IMR-90 (cell line): ENCODE data around the gene PKD1. TPM values are rescaled to one million over a fixed set of nuclear protein-coding genes. Genes with fewer than 3 reads are reported as not detected.

Experiments used
- ATAC-seq: fragments of 200-7000 bp; cut with Tn5 transposase; 2 replicates; pipeline ENCODE4 v1.9.1; 2020; ENCODE audit warnings: low read depth, mild to moderate bottlenecking, moderate library complexity
- BruUV-seq: library from RNA; stranded (reverse); fragments of 400-500 nt; replicated peaks from 2 replicates; lab custom pipeline; 2021; lab: Mats Ljungman, UMichigan
- CTCF ChIA-PET: fragments of 300-600 bp; formaldehyde crosslinking; extraction: SDS; loops from one replicate; lab custom pipeline; 2021; ENCODE audit warnings: antibody characterized with exemption; lab: Yijun Ruan, JAX
- POLR2A ChIA-PET: fragments of 300-600 bp; sonication (Branson Sonifier 250); formaldehyde crosslinking; loops from one replicate; lab custom pipeline; 2022; ENCODE audit warnings: antibody characterized with exemption; ENCODE audit not compliant: unreplicated experiment; lab: Charles Lee
- DNase-seq: peaks from one replicate; pipeline ENCODE4 v3.0.0; 2013
- H2AFZ ChIP-seq: replicated peaks from 2 replicates; pipeline ENCODE3; 2013; ENCODE audit warnings: low read length, mild to moderate bottlenecking; ENCODE audit not compliant: poor library complexity
- H2AK5ac ChIP-seq: 2 replicates; pipeline ENCODE4 v1.6.1; 2013; ENCODE audit warnings: low read depth, low read length, inconsistent platforms
- H2AK9ac ChIP-seq: replicated peaks from 2 replicates; pipeline ENCODE3; 2013; ENCODE audit warnings: mild to moderate bottlenecking, low read depth, low read length, moderate library complexity; ENCODE audit not compliant: poor library complexity
- H2BK120ac ChIP-seq: 2 replicates; pipeline ENCODE4 v1.6.1; 2013; ENCODE audit warnings: low read depth, low read length, inconsistent platforms
- H2BK15ac ChIP-seq: 3 replicates; pipeline ENCODE4 v1.6.1; 2013; ENCODE audit warnings: low read depth, low read length, inconsistent platforms
- H2BK20ac ChIP-seq: 2 replicates; pipeline ENCODE4 v1.6.1; 2013; ENCODE audit warnings: low read depth, mild to moderate bottlenecking, inconsistent platforms, low read length, moderate library complexity
- H2BK5ac ChIP-seq: 2 replicates; pipeline ENCODE4 v1.6.1; 2013; ENCODE audit warnings: mild to moderate bottlenecking, low read depth, low read length, inconsistent platforms; ENCODE audit not compliant: poor library complexity, severe bottlenecking
- H3K14ac ChIP-seq: replicated peaks from 2 replicates; pipeline ENCODE4 v1.6.1; 2013; ENCODE audit warnings: low read depth, low read length, inconsistent platforms
- H3K18ac ChIP-seq: 2 replicates; pipeline ENCODE4 v1.6.1; 2013; ENCODE audit warnings: low read depth, low read length, control low read depth
- H3K23ac ChIP-seq: 2 replicates; pipeline ENCODE4 v1.6.1; 2013; ENCODE audit warnings: low read depth, low read length, inconsistent platforms
- H3K27ac ChIP-seq: 2 replicates; pipeline ENCODE4 v1.5.1; 2013; ENCODE audit warnings: mild to moderate bottlenecking, control low read depth, low read length; ENCODE audit not compliant: insufficient read depth
- H3K27me3 ChIP-seq: 2 replicates; pipeline ENCODE4 v1.6.1; 2013; ENCODE audit warnings: low read length; ENCODE audit not compliant: control insufficient read depth, insufficient read depth
- H3K36me3 ChIP-seq: 2 replicates; pipeline ENCODE4 v1.6.1; 2013; ENCODE audit warnings: low read length, mixed read lengths; ENCODE audit not compliant: control insufficient read depth, insufficient read depth
- H3K4ac ChIP-seq: 2 replicates; pipeline ENCODE4 v1.6.1; 2013; ENCODE audit warnings: low read depth, low read length, inconsistent platforms
- H3K4me1 ChIP-seq: 2 replicates; pipeline ENCODE4 v1.6.1; 2013; ENCODE audit warnings: low read length, mixed read lengths; ENCODE audit not compliant: control insufficient read depth, insufficient read depth
- H3K4me2 ChIP-seq: 2 replicates; pipeline ENCODE4 v1.6.1; 2013; ENCODE audit warnings: low read depth, mild to moderate bottlenecking, control low read depth, low read length, moderate library complexity
- H3K4me3 ChIP-seq: 2 replicates; pipeline ENCODE4 v1.5.1; 2013; ENCODE audit warnings: low read depth, mild to moderate bottlenecking, control low read depth, low read length, moderate library complexity; ENCODE audit not compliant: insufficient read depth
- H3K56ac ChIP-seq: 2 replicates; pipeline ENCODE4 v1.6.1; 2013; ENCODE audit warnings: low read length, inconsistent platforms; ENCODE audit not compliant: insufficient read depth; ENCODE audit errors: extremely low read depth
- H3K79me1 ChIP-seq, 2 experiments: 2 replicates each; pipeline ENCODE4 v1.6.1; 2013; ENCODE audit warnings: low read length in 2 of 2, inconsistent platforms in 1 of 2, low read depth in 1 of 2
- H3K9ac ChIP-seq: 2 replicates; pipeline ENCODE4 v1.6.1; 2013; ENCODE audit warnings: low read depth, low read length, control low read depth
- H3K9me1 ChIP-seq: 2 replicates; pipeline ENCODE4 v1.6.1; 2013; ENCODE audit warnings: low read length, inconsistent platforms; ENCODE audit not compliant: insufficient read depth
- H3K9me3 ChIP-seq: 2 replicates; pipeline ENCODE4 v1.6.1; 2013; ENCODE audit warnings: low read length; ENCODE audit not compliant: control insufficient read depth, insufficient read depth
- H4K20me1 ChIP-seq: 2 replicates; pipeline ENCODE4 v1.6.1; 2013; ENCODE audit warnings: low read length, inconsistent platforms; ENCODE audit not compliant: insufficient read depth
- H4K5ac ChIP-seq: 2 replicates; pipeline ENCODE4 v1.6.1; 2013; ENCODE audit warnings: mild to moderate bottlenecking, low read depth, low read length, control low read depth
- H4K8ac ChIP-seq, 2 experiments: 2 replicates each; pipeline ENCODE4 v1.6.1; 2013; ENCODE audit warnings: low read depth in 2 of 2, low read length in 2 of 2, control low read depth in 1 of 2, inconsistent platforms in 1 of 2
- H4K91ac ChIP-seq: 2 replicates; pipeline ENCODE4 v1.6.1; 2013; ENCODE audit warnings: low read depth, low read length, inconsistent platforms; ENCODE audit not compliant: insufficient read depth
- BHLHE40 ChIP-seq: fragments of 150-350 bp; IDR thresholded peaks from 2 replicates; pipeline ENCODE4 v1.6.1; 2016; ENCODE audit warnings: mild to moderate bottlenecking, low read depth, low read length
- CEBPB ChIP-seq: IDR thresholded peaks from 2 replicates; pipeline ENCODE4 v1.6.1; 2012; ENCODE audit warnings: low read depth, low read length, improper control_type of control experiment
- CHD1 ChIP-seq: IDR thresholded peaks from 2 replicates; pipeline ENCODE4 v1.6.1; 2012; ENCODE audit warnings: low read depth, low read length, improper control_type of control experiment
- FOS ChIP-seq: fragments of 150-350 bp; IDR thresholded peaks from 2 replicates; pipeline ENCODE4 v1.6.1; 2016; ENCODE audit warnings: low read depth, low read length
- MAFK ChIP-seq: IDR thresholded peaks from 2 replicates; pipeline ENCODE4 v1.6.1; 2012; ENCODE audit warnings: low read depth, low read length, improper control_type of control experiment
- MAZ ChIP-seq: IDR thresholded peaks from 2 replicates; pipeline ENCODE4 v1.6.1; 2012; ENCODE audit warnings: low read depth, mild to moderate bottlenecking, low read length, improper control_type of control experiment, moderate library complexity, borderline replicate concordance
- MXI1 ChIP-seq: IDR thresholded peaks from 2 replicates; pipeline ENCODE4 v1.6.1; 2012; ENCODE audit warnings: low read depth, mild to moderate bottlenecking, low read length, moderate library complexity, borderline replicate concordance
- NFE2L2 ChIP-seq: fragments of 150-350 bp; IDR thresholded peaks from 2 replicates; pipeline ENCODE4 v1.6.1; 2016; ENCODE audit warnings: low read depth, mild to moderate bottlenecking, low read length
- POLR2A ChIP-seq: IDR thresholded peaks from 2 replicates; pipeline ENCODE4 v1.6.1; 2012; ENCODE audit warnings: mild to moderate bottlenecking, low read depth, low read length
- RAD21 ChIP-seq: IDR thresholded peaks from 2 replicates; pipeline ENCODE4 v1.6.1; 2012; ENCODE audit warnings: low read length, improper control_type of control experiment
- RCOR1 ChIP-seq: IDR thresholded peaks from 2 replicates; pipeline ENCODE4 v1.6.1; 2012; ENCODE audit warnings: mild to moderate bottlenecking, low read length, improper control_type of control experiment; ENCODE audit not compliant: insufficient replicate concordance
- RFX5 ChIP-seq: IDR thresholded peaks from 2 replicates; pipeline ENCODE4 v1.8.0; 2012; ENCODE audit warnings: low read depth, mild to moderate bottlenecking, low read length, moderate library complexity
- SMC3 ChIP-seq: fragments of 150-350 bp; IDR thresholded peaks from 2 replicates; pipeline ENCODE4 v1.6.1; 2016; ENCODE audit warnings: low read depth, mild to moderate bottlenecking, antibody characterized with exemption, low read length, moderate library complexity
- WGBS, 2 experiments: methylation state at CpG; one replicate each; pipeline versions ENCODE4 v1.1.5 to v1.1.7; 2013; ENCODE audit warnings: missing lambda C conversion rate in 2 of 2; ENCODE audit not compliant: insufficient read length in 1 of 2; ENCODE audit errors: extremely low coverage in 2 of 2; 5-methylcytosine and 5-hydroxymethylcytosine counted together
- dilution Hi-C: fragments of 300-500 bp; cut with HindIII; formaldehyde crosslinking; loops from one replicate; pipeline ENCODE4 v1.14.3; 2018; ENCODE audit warnings: low sequenced_read_pairs; ENCODE audit not compliant: unreplicated experiment
- in situ Hi-C: fragments of 300-500 bp; cut with MboI; formaldehyde crosslinking; loops from 3 replicates; pipeline ENCODE4 v1.14.3; 2019; ENCODE audit warnings: low sequenced_read_pairs, inconsistent platforms, mixed read lengths
- intact Hi-C: fragments of 100-400 bp; cut with micrococcal nuclease; formaldehyde crosslinking; loops from 2 replicates; pipeline ENCODE4 v1.10.0; 2022
- polyA plus RNA-seq, 3 experiments: library from polyadenylated mRNA; depleted of rRNA; stranded (reverse); fragments of >200 nt; gene quantifications; 2 replicates each; pipeline ENCODE4 v1.2.3, GENCODE V29; 2012; ENCODE audit warnings: low replicate concordance in 1 of 3
- total RNA-seq: library from RNA; depleted of rRNA; stranded (reverse); fragments of >200 nt; gene quantifications from 2 replicates; pipeline ENCODE4 v1.2.3, GENCODE V29; 2012
- TF ChIP-seq, protein P1 (sequence below): fragments of 150-350 bp; IDR thresholded peaks from 2 replicates; pipeline ENCODE4 v1.6.1; 2016; ENCODE audit warnings: low read depth, mild to moderate bottlenecking, low read length, moderate library complexity, borderline replicate concordance
- TF ChIP-seq, protein P2 (sequence below): conservative IDR thresholded peaks from 2 replicates; pipeline ENCODE4 v1.5.1; 2012; ENCODE audit warnings: mild to moderate bottlenecking, low read depth, low read length, improper control_type of control experiment
- TF ChIP-seq, protein P3 (sequence below): fragments of 150-350 bp; IDR thresholded peaks from 2 replicates; pipeline ENCODE4 v1.6.1; 2017; ENCODE audit warnings: mild to moderate bottlenecking, antibody characterized with exemption, low read length, low read depth

Gene PKD1
- total and polyA plus RNA-seq, 2 of the 4 experiments (the other 2 are of a cell fraction), result 7.9 to 97.3 TPM

DNA sequence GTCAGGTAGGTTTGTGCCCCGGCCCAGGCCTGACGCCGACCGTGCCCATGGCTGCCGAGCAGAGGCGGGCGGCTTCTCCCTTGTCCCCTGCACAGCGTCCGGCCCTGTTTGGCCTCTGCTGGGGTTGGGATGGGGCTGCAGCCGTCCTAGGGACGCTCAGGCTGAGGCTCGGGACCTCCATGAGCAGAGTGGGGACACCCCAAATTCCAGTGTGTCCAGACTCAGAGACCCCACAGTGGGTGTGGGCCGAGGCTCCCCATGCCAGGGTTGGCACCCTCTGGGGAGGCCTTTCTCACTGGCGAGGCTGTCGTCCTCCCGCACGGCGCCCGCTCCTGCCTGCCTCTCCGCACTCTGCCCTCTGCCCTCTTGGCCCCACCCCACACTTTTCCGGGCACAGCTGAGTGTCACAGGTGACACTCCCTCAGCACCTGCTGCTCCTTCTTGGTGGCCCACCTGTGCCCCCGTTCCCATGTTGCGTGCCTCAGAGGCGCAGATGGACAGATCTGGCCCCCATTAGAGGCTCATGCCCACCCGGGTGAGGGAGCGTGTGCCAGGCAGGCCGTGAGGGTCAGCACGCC, 36.0 kb upstream of the PKD1 start:
- ChIA-PET CTCF (no interaction called here), POLR2A (no interaction called here)
- no peak overlapping the region for H2AK5ac ChIP-seq
- H3K23ac ChIP-seq, result no peak overlapping the region
- no peak overlapping the region for H4K5ac ChIP-seq
- H3K9me3 ChIP-seq, result no peaks in the 10 kb centered on the region
- H4K20me1 ChIP-seq, result peaks cover 6% of the 10 kb centered on the region
- no peak for TF ChIP-seq MAZ
- TF ChIP-seq BHLHE40, result no peak
- TF ChIP-seq MAFK, result no peak
- no peak for TF ChIP-seq FOS
- TF ChIP-seq CHD1, result no peak
- no peak for TF ChIP-seq SMC3
- TF ChIP-seq RFX5, result no peak
- TF ChIP-seq, protein P1, sequence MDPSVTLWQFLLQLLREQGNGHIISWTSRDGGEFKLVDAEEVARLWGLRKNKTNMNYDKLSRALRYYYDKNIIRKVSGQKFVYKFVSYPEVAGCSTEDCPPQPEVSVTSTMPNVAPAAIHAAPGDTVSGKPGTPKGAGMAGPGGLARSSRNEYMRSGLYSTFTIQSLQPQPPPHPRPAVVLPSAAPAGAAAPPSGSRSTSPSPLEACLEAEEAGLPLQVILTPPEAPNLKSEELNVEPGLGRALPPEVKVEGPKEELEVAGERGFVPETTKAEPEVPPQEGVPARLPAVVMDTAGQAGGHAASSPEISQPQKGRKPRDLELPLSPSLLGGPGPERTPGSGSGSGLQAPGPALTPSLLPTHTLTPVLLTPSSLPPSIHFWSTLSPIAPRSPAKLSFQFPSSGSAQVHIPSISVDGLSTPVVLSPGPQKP, result no peak
- no peak for TF ChIP-seq CEBPB
- TF ChIP-seq, protein P2, sequence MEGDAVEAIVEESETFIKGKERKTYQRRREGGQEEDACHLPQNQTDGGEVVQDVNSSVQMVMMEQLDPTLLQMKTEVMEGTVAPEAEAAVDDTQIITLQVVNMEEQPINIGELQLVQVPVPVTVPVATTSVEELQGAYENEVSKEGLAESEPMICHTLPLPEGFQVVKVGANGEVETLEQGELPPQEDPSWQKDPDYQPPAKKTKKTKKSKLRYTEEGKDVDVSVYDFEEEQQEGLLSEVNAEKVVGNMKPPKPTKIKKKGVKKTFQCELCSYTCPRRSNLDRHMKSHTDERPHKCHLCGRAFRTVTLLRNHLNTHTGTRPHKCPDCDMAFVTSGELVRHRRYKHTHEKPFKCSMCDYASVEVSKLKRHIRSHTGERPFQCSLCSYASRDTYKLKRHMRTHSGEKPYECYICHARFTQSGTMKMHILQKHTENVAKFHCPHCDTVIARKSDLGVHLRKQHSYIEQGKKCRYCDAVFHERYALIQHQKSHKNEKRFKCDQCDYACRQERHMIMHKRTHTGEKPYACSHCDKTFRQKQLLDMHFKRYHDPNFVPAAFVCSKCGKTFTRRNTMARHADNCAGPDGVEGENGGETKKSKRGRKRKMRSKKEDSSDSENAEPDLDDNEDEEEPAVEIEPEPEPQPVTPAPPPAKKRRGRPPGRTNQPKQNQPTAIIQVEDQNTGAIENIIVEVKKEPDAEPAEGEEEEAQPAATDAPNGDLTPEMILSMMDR, result no peak
- TF ChIP-seq, protein P3, sequence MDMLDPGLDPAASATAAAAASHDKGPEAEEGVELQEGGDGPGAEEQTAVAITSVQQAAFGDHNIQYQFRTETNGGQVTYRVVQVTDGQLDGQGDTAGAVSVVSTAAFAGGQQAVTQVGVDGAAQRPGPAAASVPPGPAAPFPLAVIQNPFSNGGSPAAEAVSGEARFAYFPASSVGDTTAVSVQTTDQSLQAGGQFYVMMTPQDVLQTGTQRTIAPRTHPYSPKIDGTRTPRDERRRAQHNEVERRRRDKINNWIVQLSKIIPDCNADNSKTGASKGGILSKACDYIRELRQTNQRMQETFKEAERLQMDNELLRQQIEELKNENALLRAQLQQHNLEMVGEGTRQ, result no peak
- TF ChIP-seq POLR2A, result no peak
- no peak for TF ChIP-seq RAD21
- no peak for TF ChIP-seq RCOR1
- TF ChIP-seq MXI1, result no peak
- no peak for TF ChIP-seq NFE2L2
- H3K36me3 ChIP-seq, result peaks cover 66% of the 10 kb centered on the region
- no peak overlapping the region for H2BK5ac ChIP-seq
- H2AK9ac ChIP-seq, result no peak overlapping the region
- no peak overlapping the region for H3K4me2 ChIP-seq
- H3K4me1 ChIP-seq, result no peaks in the 10 kb centered on the region
- H3K79me1 ChIP-seq, result peaks cover 0 to 4% of the 10 kb centered on the region in 2 experiments; a peak in 3 of 4 replicates
- no peak overlapping the region for H3K27ac ChIP-seq
- no peak overlapping the region for H2AFZ ChIP-seq
- in situ Hi-C loops (no loop called here), intact Hi-C loops (no loop called here), dilution Hi-C loops (no loop called here)
- no peak overlapping the region for H3K4ac ChIP-seq
- no peaks in the 10 kb centered on the region for H3K9me1 ChIP-seq
- ATAC-seq (no peak), DNase-seq (no peak)
- H2BK120ac ChIP-seq, result no peak overlapping the region
- no peak overlapping the region for H2BK15ac ChIP-seq
- H2BK20ac ChIP-seq, result no peak overlapping the region
- no peak overlapping the region for H3K56ac ChIP-seq
- no TSS peak for BruUV-seq
- no peak overlapping the region for H3K4me3 ChIP-seq
- H3K18ac ChIP-seq, result no peak overlapping the region
- H4K8ac ChIP-seq, result no peak overlapping the region
- no peak overlapping the region for H3K14ac ChIP-seq
- 95% methylated on average over 8 of the region's 28 CpGs; no CpG with 5 or more reads in 1 of the 2 experiments for WGBS, 2 experiments
- H3K9ac ChIP-seq, result no peak overlapping the region
- no peaks in the 10 kb centered on the region for H3K27me3 ChIP-seq
- no peak overlapping the region for H4K91ac ChIP-seq
